K562 (cell line): Measurements from ENCODE around the gene TAF12. TPM values are rescaled to one million over a fixed set of nuclear protein-coding genes. Genes with fewer than 3 reads are reported as not detected.

ENCODE experiments used
- DDX20 ChIP-seq: fragments of 450-650 bp; IDR thresholded peaks from 2 replicates; pipeline ENCODE4 v1.6.1; 2016; ENCODE audit warnings: missing genetic modification characterization, low read depth, mild to moderate bottlenecking, missing compliant biosample characterization, moderate library complexity
- HCFC1 ChIP-seq: IDR thresholded peaks from 2 replicates; pipeline ENCODE4 v1.6.1; 2012; ENCODE audit warnings: low read depth, low read length, improper control_type of control experiment
- MXI1 ChIP-seq: IDR thresholded peaks from 2 replicates; pipeline ENCODE4 v1.6.1; 2011; ENCODE audit warnings: low read depth, mild to moderate bottlenecking, improper control_type of control experiment, low read length
- PCBP1 ChIP-seq: fragments of 200-400 bp; formaldehyde crosslinking; IDR thresholded peaks from 2 replicates; pipeline ENCODE4 v1.6.1; 2018; ENCODE audit warnings: mild to moderate bottlenecking, low read depth, low read length; ENCODE audit not compliant: poor library complexity, severe bottlenecking
- SIN3A ChIP-seq, 2 experiments: fragments of 150-350 bp in 1 of 2; IDR thresholded peaks; 2 replicates each; pipeline ENCODE4 v1.6.1; 2011 to 2016; ENCODE audit warnings: borderline replicate concordance in 2 of 2, low read depth in 2 of 2, low read length in 2 of 2, mild to moderate bottlenecking in 2 of 2, moderate library complexity in 2 of 2; ENCODE audit not compliant: control insufficient read depth in 1 of 2
- SP2 ChIP-seq: IDR thresholded peaks from 2 replicates; pipeline ENCODE4 v1.6.1; 2011; ENCODE audit warnings: mild to moderate bottlenecking, low read depth, low read length, moderate library complexity; ENCODE audit not compliant: poor library complexity, severe bottlenecking; ENCODE audit errors: extremely low read depth
- YY1 ChIP-seq, 3 experiments: IDR thresholded peaks; 2 replicates each; pipeline ENCODE4 v1.6.1; 2011; ENCODE audit warnings: low read length in 2 of 3, mild to moderate bottlenecking in 2 of 3, moderate library complexity in 2 of 3, borderline replicate concordance in 1 of 3, control low read depth in 1 of 3, low read depth in 1 of 3; ENCODE audit not compliant: insufficient read depth in 3 of 3, insufficient replicate concordance in 2 of 3, control insufficient read depth in 1 of 3, insufficient read length in 1 of 3; ENCODE audit errors: extremely low read depth in 1 of 3
- polyA plus RNA-seq, 8 experiments: library from polyadenylated mRNA; depleted of rRNA in 4 of 8; stranded (reverse) in 5 of 8; unstranded in 3 of 8; fragments of >200 nt; fragmentation: Nextera tagmentation in 2 of 8; fragmentation: Illumina TruSeq in 1 of 8; extraction: Ambion mirVana in 2 of 8; extraction: Trizol in 1 of 8; gene quantifications; 2 replicates each; pipeline versions ENCODE4 v1.2.1 to v1.2.3, GENCODE V29; 2011 to 2014; ENCODE audit warnings: inconsistent platforms in 1 of 8, missing spikeins in 1 of 8
- total RNA-seq, 7 experiments: library from RNA; depleted of rRNA in 6 of 7; stranded (reverse); fragments of >200 nt in 6 of 7; fragmentation: Illumina TruSeq in 2 of 7; extraction: Trizol in 2 of 7; gene quantifications; 2 replicates each; pipeline versions ENCODE4 v1.2.1 to v1.2.3, GENCODE V29; 2011 to 2021; ENCODE audit warnings: low replicate concordance in 1 of 7
- TF ChIP-seq, protein P1 (sequence below): IDR thresholded peaks from 2 replicates; pipeline ENCODE4 v1.6.1; 2011; ENCODE audit warnings: borderline replicate concordance, low read depth, mild to moderate bottlenecking, moderate library complexity, low read length; ENCODE audit not compliant: insufficient read depth, poor library complexity, severe bottlenecking
- TF ChIP-seq, protein P2 (sequence below): fragments of 450-650 bp; formaldehyde crosslinking; conservative IDR thresholded peaks from 2 replicates; pipeline ENCODE4 v1.4.0; 2022; ENCODE audit warnings: mild to moderate bottlenecking, missing genetic modification characterization

The TAF12 gene
- total and polyA plus RNA-seq, 9 of the 15 experiments (the other 6 are each of a cell fraction or from before 2014, with no cell fraction given), result 31.6 to 89.0 (median 50.5) TPM

DNA sequence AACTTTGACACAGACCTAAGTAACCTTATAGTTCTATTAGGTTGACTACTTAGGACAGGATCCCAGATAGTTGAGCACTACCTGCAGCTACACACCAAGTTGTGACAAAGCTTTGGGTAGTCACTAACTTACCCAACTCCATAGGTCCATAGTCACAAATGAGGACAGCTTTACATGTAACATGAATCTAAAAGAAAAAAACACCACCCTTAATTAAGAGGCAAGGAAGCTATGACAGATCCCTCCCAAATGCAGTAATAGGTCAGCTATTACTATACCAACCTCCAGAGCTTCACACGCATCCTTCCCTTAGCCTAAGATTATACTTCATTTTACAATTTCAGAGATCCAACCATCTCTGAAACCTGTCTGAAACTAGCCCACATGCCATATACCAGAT, 63.5 kb downstream of the TAF12 start (continued):
- TF ChIP-seq, protein P1, sequence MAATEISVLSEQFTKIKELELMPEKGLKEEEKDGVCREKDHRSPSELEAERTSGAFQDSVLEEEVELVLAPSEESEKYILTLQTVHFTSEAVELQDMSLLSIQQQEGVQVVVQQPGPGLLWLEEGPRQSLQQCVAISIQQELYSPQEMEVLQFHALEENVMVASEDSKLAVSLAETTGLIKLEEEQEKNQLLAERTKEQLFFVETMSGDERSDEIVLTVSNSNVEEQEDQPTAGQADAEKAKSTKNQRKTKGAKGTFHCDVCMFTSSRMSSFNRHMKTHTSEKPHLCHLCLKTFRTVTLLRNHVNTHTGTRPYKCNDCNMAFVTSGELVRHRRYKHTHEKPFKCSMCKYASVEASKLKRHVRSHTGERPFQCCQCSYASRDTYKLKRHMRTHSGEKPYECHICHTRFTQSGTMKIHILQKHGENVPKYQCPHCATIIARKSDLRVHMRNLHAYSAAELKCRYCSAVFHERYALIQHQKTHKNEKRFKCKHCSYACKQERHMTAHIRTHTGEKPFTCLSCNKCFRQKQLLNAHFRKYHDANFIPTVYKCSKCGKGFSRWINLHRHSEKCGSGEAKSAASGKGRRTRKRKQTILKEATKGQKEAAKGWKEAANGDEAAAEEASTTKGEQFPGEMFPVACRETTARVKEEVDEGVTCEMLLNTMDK, result no peak
- TF ChIP-seq YY1 (IDR thresholded peaks at IDR 0.05; ENCODE audit: borderline replicate concordance in 1 of 3, control insufficient read depth in 1 of 3, extremely low read depth in 1 of 3, insufficient read depth in 3 of 3, insufficient read length in 1 of 3, insufficient replicate concordance in 2 of 3, low read depth in 1 of 3, low read length in 2 of 3), result no peak
- no peak for TF ChIP-seq HCFC1
- TF ChIP-seq SIN3A (IDR thresholded peaks at IDR 0.05; ENCODE audit: borderline replicate concordance in 2 of 2, control insufficient read depth in 1 of 2, low read depth in 2 of 2, low read length in 2 of 2), result peak in 1 of 2 experiments; percentile 46; a peak in 1 of 4 replicates
- no peak for TF ChIP-seq PCBP1
- no peak for TF ChIP-seq DDX20 (tag)
- TF ChIP-seq, protein P2, sequence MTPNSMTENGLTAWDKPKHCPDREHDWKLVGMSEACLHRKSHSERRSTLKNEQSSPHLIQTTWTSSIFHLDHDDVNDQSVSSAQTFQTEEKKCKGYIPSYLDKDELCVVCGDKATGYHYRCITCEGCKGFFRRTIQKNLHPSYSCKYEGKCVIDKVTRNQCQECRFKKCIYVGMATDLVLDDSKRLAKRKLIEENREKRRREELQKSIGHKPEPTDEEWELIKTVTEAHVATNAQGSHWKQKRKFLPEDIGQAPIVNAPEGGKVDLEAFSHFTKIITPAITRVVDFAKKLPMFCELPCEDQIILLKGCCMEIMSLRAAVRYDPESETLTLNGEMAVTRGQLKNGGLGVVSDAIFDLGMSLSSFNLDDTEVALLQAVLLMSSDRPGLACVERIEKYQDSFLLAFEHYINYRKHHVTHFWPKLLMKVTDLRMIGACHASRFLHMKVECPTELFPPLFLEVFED (CRISPR knock-in tag), result 0 out of 2 replicates have a peak, but pooled peaks have one; percentile 25
- TF ChIP-seq SP2, result no peak
- no peak for TF ChIP-seq MXI1
- TF ChIP-seq, all 486 proteins: peak for 5
